H9 (cell line): ENCODE results near the gene PIK3R4. TPM values are rescaled to one million over a fixed set of nuclear protein-coding genes. Genes with fewer than 3 reads are reported as not detected.

Experiments
- DNase-seq: peaks from one replicate; pipeline ENCODE4 v3.0.0-alpha.2; 2017
- H2AFZ ChIP-seq: one replicate; pipeline ENCODE4 v1.6.1; 2013; ENCODE audit warnings: mild to moderate bottlenecking, low read length, control low read depth, moderate library complexity
- H2AK5ac ChIP-seq: 2 replicates; pipeline ENCODE4 v1.6.1; 2013; ENCODE audit warnings: low read length, control low read depth, mixed read lengths; ENCODE audit not compliant: insufficient read length
- H2BK120ac ChIP-seq: one replicate; pipeline ENCODE4 v1.6.1; 2013; ENCODE audit warnings: low read depth, mild to moderate bottlenecking, low read length, control low read depth, inconsistent platforms; ENCODE audit not compliant: poor library complexity, severe bottlenecking
- H2BK12ac ChIP-seq: 2 replicates; pipeline ENCODE4 v1.6.1; 2013; ENCODE audit warnings: low read length, control low read depth, mixed read lengths, low read depth; ENCODE audit not compliant: insufficient read length
- H2BK15ac ChIP-seq: 2 replicates; pipeline ENCODE4 v1.6.1; 2013; ENCODE audit warnings: low read depth, low read length, control low read depth
- H2BK20ac ChIP-seq: one replicate; pipeline ENCODE4 v1.6.1; 2013; ENCODE audit warnings: low read depth, mild to moderate bottlenecking, low read length, control low read depth, inconsistent platforms; ENCODE audit not compliant: poor library complexity, severe bottlenecking
- H2BK5ac ChIP-seq: 2 replicates; pipeline ENCODE4 v1.6.1; 2013; ENCODE audit warnings: low read length, control low read depth, mixed read lengths; ENCODE audit not compliant: insufficient read length
- H3K14ac ChIP-seq: 2 replicates; pipeline ENCODE4 v1.6.1; 2013; ENCODE audit warnings: low read length, control low read depth; ENCODE audit not compliant: insufficient read depth
- H3K18ac ChIP-seq: 2 replicates; pipeline ENCODE4 v1.6.1; 2013; ENCODE audit warnings: low read depth, mild to moderate bottlenecking, mixed read lengths, low read length, control low read depth; ENCODE audit not compliant: insufficient read length
- H3K23ac ChIP-seq: 2 replicates; pipeline ENCODE4 v1.6.1; 2013; ENCODE audit warnings: low read length, control low read depth, mixed read lengths, low read depth; ENCODE audit not compliant: insufficient read length
- H3K23me2 ChIP-seq: 2 replicates; pipeline ENCODE4 v1.6.1; 2013; ENCODE audit warnings: low read depth, mild to moderate bottlenecking, mixed read lengths, low read length, control low read depth; ENCODE audit not compliant: insufficient read length, poor library complexity, severe bottlenecking
- H3K27ac ChIP-seq: 2 replicates; pipeline ENCODE4 v1.5.1; 2013; ENCODE audit warnings: low read length, control low read depth, mixed read lengths, low read depth; ENCODE audit not compliant: insufficient read length
- H3K27me3 ChIP-seq: 2 replicates; pipeline ENCODE4 v1.6.1; 2013; ENCODE audit warnings: low read length, control low read depth, inconsistent platforms; ENCODE audit not compliant: insufficient read depth
- H3K4ac ChIP-seq: 2 replicates; pipeline ENCODE4 v1.6.1; 2013; ENCODE audit warnings: low read depth, mild to moderate bottlenecking, control low read depth, inconsistent platforms, low read length, moderate library complexity
- H3K4me1 ChIP-seq: 2 replicates; pipeline ENCODE4 v1.6.1; 2013; ENCODE audit warnings: low read length, control low read depth, inconsistent platforms; ENCODE audit not compliant: insufficient read depth
- H3K4me2 ChIP-seq: 2 replicates; pipeline ENCODE4 v1.6.1; 2013; ENCODE audit warnings: low read length, control low read depth, mixed read lengths; ENCODE audit not compliant: insufficient read length, insufficient read depth
- H3K56ac ChIP-seq: 2 replicates; pipeline ENCODE4 v1.6.1; 2013; ENCODE audit warnings: low read depth, mild to moderate bottlenecking, mixed read lengths, low read length, control low read depth; ENCODE audit not compliant: insufficient read length
- H3K79me1 ChIP-seq: 2 replicates; pipeline ENCODE4 v1.6.1; 2013; ENCODE audit warnings: low read depth, mild to moderate bottlenecking, moderate library complexity, low read length, control low read depth, inconsistent platforms; ENCODE audit not compliant: insufficient read depth, poor library complexity, severe bottlenecking
- H3K79me2 ChIP-seq: 2 replicates; pipeline ENCODE4 v1.6.1; 2013; ENCODE audit warnings: low read length, control low read depth, inconsistent platforms; ENCODE audit not compliant: insufficient read depth
- H3K9ac ChIP-seq: 2 replicates; pipeline ENCODE4 v1.6.1; 2013; ENCODE audit warnings: low read length, control low read depth, mixed read lengths; ENCODE audit not compliant: insufficient read length; ENCODE audit errors: extremely low read depth
- H3K9me3 ChIP-seq: one replicate; pipeline ENCODE4 v1.6.1; 2013; ENCODE audit warnings: low read depth, low read length, inconsistent platforms; ENCODE audit not compliant: control insufficient read depth
- H3T11ph ChIP-seq: one replicate; pipeline ENCODE4 v1.6.1; 2013; ENCODE audit warnings: mild to moderate bottlenecking, low read length, control low read depth, inconsistent platforms
- H4K20me1 ChIP-seq: one replicate; pipeline ENCODE4 v1.6.1; 2013; ENCODE audit not compliant: control insufficient read depth, insufficient read length, insufficient read depth
- H4K5ac ChIP-seq: 2 replicates; pipeline ENCODE4 v1.6.1; 2013; ENCODE audit warnings: low read depth, mild to moderate bottlenecking, mixed read lengths, low read length, control low read depth; ENCODE audit not compliant: insufficient read length
- H4K8ac ChIP-seq: replicated peaks from 2 replicates; pipeline ENCODE4 v1.6.1; 2013; ENCODE audit warnings: low read length, control low read depth, mixed read lengths, low read depth; ENCODE audit not compliant: insufficient read length
- H4K91ac ChIP-seq: 2 replicates; pipeline ENCODE4 v1.6.1; 2013; ENCODE audit warnings: low read depth, mild to moderate bottlenecking, moderate library complexity, mixed read lengths, low read length, control low read depth; ENCODE audit not compliant: insufficient read length
- H3K27ac Mint-ChIP-seq, 3 experiments: 2 replicates in 2 of 3; 3 replicates in 1 of 3; pipeline ENCODE4 v1.8.0; 2020 to 2021; ENCODE audit warnings: mixed read lengths in 3 of 3, mild to moderate bottlenecking in 1 of 3, moderate library complexity in 1 of 3
- H3K27me3 Mint-ChIP-seq: 2 replicates; pipeline ENCODE4 v1.8.0; 2021; ENCODE audit warnings: low read depth, mild to moderate bottlenecking, moderate library complexity, mixed read lengths
- H3K36me3 Mint-ChIP-seq, 3 experiments: 2 replicates in 2 of 3; 3 replicates in 1 of 3; pipeline ENCODE4 v1.8.0; 2020 to 2021; ENCODE audit warnings: low read depth in 3 of 3, mixed read lengths in 3 of 3; ENCODE audit not compliant: insufficient read depth in 1 of 3
- H3K4me1 Mint-ChIP-seq, 2 experiments: 2 replicates each; pipeline ENCODE4 v1.8.0; 2020; ENCODE audit warnings: mixed read lengths in 2 of 2
- H3K4me3 Mint-ChIP-seq, 2 experiments: 2 replicates in 1 of 2; 3 replicates in 1 of 2; pipeline ENCODE4 v1.8.0; 2020 to 2021; ENCODE audit warnings: mild to moderate bottlenecking in 2 of 2, mixed read lengths in 2 of 2, moderate library complexity in 1 of 2
- H3K9me3 Mint-ChIP-seq, 2 experiments: 2 replicates in 1 of 2; 3 replicates in 1 of 2; pipeline ENCODE4 v1.8.0; 2020; ENCODE audit warnings: mild to moderate bottlenecking in 2 of 2, mixed read lengths in 2 of 2, moderate library complexity in 1 of 2
- WGBS: extraction: QIAGEN DNeasy Blood & Tissue Kit; methylation state at CpG from one replicate; pipeline ENCODE4 v1.1.7; 2013; ENCODE audit warnings: missing lambda C conversion rate, low lambda C conversion rate, mixed read lengths; ENCODE audit not compliant: insufficient read length; ENCODE audit errors: extremely low coverage; 5-methylcytosine and 5-hydroxymethylcytosine counted together
- total RNA-seq: library from RNA; stranded (reverse); gene quantifications from 2 replicates; pipeline ENCODE4 v1.2.1, GENCODE V29; 2021
- TF ChIP-seq, protein P1 (sequence below): fragments of 200-600 bp; sonication (generic); conservative IDR thresholded peaks from 3 replicates; pipeline ENCODE4 v1.8.0; 2021; ENCODE audit warnings: antibody characterized with exemption, mild to moderate bottlenecking

Gene PIK3R4
- total RNA-seq, 1 experiment from 2014 or later = 28.6 TPM

DNA sequence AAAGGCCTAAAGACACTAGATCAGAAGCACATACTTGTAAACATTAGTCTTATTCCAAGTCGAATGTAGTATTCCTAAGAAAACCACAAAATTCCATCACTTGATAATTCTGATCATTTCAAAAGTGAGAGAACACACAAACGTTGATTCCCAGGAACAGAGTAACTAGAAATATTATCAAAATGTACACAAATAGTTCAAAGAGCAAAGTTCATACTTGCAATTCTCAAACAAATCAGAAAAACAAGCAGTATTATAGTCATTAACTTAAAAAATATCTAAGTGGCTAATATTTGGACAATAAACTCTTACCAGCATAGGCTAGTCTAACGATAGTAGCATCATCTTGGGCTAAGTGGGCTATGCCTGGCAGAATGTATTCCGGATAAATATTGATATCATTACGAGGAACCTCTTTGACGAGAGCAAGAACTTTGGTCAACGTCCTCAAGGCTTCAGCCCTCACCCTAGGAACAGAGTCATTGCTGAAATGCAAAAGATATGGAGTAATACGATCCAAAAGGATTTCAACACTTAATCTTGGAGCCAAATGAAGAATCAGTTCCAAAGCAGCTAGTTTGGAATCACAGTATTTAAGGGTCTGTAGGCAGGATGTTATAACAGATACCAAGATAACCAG lies 13.3 kb downstream of the PIK3R4 start:
- H2AK5ac ChIP-seq = no peak overlapping the region
- Mint-ChIP-seq H3K4me1 (no peaks in the 10 kb centered on the region), H3K27ac (no peak overlapping the region), H3K36me3 (peaks cover 10 to 32% (median 30%) of the 10 kb centered on the region in 3 experiments; a peak in 6 of 7 replicates), H3K27me3 (no peaks in the 10 kb centered on the region), H3K9me3 (no peaks in the 10 kb centered on the region), H3K4me3 (no peak overlapping the region)
- no peak overlapping the region for H4K91ac ChIP-seq
- H3K23me2 ChIP-seq = no peaks in the 10 kb centered on the region
- H2BK120ac ChIP-seq = no peak overlapping the region
- H3K9me3 ChIP-seq = no peaks in the 10 kb centered on the region
- no peak overlapping the region for H3K4ac ChIP-seq
- no peaks in the 10 kb centered on the region for H3K27me3 ChIP-seq
- no peaks in the 10 kb centered on the region for H3K79me1 ChIP-seq
- no peaks in the 10 kb centered on the region for H4K20me1 ChIP-seq
- TF ChIP-seq, protein P1, sequence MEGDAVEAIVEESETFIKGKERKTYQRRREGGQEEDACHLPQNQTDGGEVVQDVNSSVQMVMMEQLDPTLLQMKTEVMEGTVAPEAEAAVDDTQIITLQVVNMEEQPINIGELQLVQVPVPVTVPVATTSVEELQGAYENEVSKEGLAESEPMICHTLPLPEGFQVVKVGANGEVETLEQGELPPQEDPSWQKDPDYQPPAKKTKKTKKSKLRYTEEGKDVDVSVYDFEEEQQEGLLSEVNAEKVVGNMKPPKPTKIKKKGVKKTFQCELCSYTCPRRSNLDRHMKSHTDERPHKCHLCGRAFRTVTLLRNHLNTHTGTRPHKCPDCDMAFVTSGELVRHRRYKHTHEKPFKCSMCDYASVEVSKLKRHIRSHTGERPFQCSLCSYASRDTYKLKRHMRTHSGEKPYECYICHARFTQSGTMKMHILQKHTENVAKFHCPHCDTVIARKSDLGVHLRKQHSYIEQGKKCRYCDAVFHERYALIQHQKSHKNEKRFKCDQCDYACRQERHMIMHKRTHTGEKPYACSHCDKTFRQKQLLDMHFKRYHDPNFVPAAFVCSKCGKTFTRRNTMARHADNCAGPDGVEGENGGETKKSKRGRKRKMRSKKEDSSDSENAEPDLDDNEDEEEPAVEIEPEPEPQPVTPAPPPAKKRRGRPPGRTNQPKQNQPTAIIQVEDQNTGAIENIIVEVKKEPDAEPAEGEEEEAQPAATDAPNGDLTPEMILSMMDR = no peak
- no peak overlapping the region for H2AFZ ChIP-seq
- H3K23ac ChIP-seq = no peak overlapping the region
- H3K4me1 ChIP-seq = no peaks in the 10 kb centered on the region
- no peak overlapping the region for H2BK5ac ChIP-seq
- no peak overlapping the region for H3K18ac ChIP-seq
- no peak overlapping the region for H4K5ac ChIP-seq
- WGBS = no CpG with 5 or more reads among the region's 8 CpGs
- no peak for DNase-seq
- no peak overlapping the region for H3K27ac ChIP-seq
- H2BK20ac ChIP-seq = no peak overlapping the region
- no peak overlapping the region for H2BK12ac ChIP-seq
- H3K79me2 ChIP-seq = peaks cover 2% of the 10 kb centered on the region; the same call in 1 of the 2 replicates
- no peak overlapping the region for H4K8ac ChIP-seq
- no peak overlapping the region for H2BK15ac ChIP-seq
- H3K9ac ChIP-seq = no peak overlapping the region
- H3K14ac ChIP-seq = no peak overlapping the region
- H3K56ac ChIP-seq = no peak overlapping the region
- no peak overlapping the region for H3K4me2 ChIP-seq
- H3T11ph ChIP-seq = no peak overlapping the region
